GM10248 (cell line): ENCODE measurements around the gene PRKCA.
"Not testable (repeated sequence)": the region's sequence is repeated elsewhere in the genome, so short reads cannot be mapped to it uniquely, and the experiment has no call there.

Source experiments
- CTCF ChIA-PET: fragments of 300-600 bp; sonication (Branson Sonifier 250); formaldehyde crosslinking; extraction: SDS; loops from one replicate; lab custom pipeline; 2021; ENCODE audit warnings: antibody characterized with exemption; lab: Yijun Ruan, JAX
- POLR2A ChIA-PET: fragments of 350-650 bp; sonication (Branson Sonifier 250); formaldehyde crosslinking; extraction: SDS; loops from one replicate; lab custom pipeline; 2020; ENCODE audit warnings: antibody characterized with exemption; lab: Yijun Ruan, JAX
- DNase-seq: peaks from one replicate; pipeline ENCODE4 v3.0.0; 2012; ENCODE audit errors: extremely low spot score
- TF ChIP-seq, protein P1 (sequence below): IDR thresholded peaks from 2 replicates; pipeline ENCODE4 v1.5.1; 2012; ENCODE audit warnings: mild to moderate bottlenecking, low read depth; ENCODE audit errors: extremely low read depth, missing control alignments, control extremely low read depth

PRKCA gene

GRCh38 chr17:66717641-66718058 is 415.2 kb downstream of the PRKCA start:
- CTCF ChIA-PET = interaction anchor here (1.1 to 2.3 kb wide), 6 partner anchors 10 to 188 kb away, joined by 3 to 14 read pairs (median 4); no protein-coding TSS in a partner anchor
- TF ChIP-seq, protein P1, sequence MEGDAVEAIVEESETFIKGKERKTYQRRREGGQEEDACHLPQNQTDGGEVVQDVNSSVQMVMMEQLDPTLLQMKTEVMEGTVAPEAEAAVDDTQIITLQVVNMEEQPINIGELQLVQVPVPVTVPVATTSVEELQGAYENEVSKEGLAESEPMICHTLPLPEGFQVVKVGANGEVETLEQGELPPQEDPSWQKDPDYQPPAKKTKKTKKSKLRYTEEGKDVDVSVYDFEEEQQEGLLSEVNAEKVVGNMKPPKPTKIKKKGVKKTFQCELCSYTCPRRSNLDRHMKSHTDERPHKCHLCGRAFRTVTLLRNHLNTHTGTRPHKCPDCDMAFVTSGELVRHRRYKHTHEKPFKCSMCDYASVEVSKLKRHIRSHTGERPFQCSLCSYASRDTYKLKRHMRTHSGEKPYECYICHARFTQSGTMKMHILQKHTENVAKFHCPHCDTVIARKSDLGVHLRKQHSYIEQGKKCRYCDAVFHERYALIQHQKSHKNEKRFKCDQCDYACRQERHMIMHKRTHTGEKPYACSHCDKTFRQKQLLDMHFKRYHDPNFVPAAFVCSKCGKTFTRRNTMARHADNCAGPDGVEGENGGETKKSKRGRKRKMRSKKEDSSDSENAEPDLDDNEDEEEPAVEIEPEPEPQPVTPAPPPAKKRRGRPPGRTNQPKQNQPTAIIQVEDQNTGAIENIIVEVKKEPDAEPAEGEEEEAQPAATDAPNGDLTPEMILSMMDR = no peak
- DNase-seq = peak; percentile 63
- POLR2A ChIA-PET = interaction anchor here (0.6 kb wide), 3 partner anchors 8 to 1102 kb away, joined by 3 to 4 read pairs (median 4); no protein-coding TSS in a partner anchor

DNA sequence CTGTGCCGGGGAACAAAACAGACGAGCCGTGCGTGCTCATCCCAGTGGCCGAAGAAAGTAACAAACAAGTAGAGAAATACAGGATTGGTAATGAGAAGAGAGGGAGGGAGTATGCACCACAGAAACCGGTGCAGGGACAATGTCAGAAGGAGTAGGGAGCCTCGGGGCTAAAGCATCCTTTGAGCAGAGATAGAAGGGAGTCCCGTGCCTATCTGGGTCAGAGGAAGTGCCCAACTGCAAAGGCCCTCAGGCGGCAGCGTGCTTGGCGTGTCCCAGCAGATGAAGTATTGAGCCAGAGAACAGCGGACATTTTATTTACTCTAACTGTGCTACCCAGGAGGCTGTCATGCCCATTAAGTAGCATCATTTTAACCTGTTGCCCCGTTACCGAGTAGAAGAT is 417.6 kb downstream of the PRKCA start:
- POLR2A ChIA-PET = no interaction called here
- no peak for DNase-seq
- TF ChIP-seq, protein P1 = no peak
- CTCF ChIA-PET = no interaction called here

DNA sequence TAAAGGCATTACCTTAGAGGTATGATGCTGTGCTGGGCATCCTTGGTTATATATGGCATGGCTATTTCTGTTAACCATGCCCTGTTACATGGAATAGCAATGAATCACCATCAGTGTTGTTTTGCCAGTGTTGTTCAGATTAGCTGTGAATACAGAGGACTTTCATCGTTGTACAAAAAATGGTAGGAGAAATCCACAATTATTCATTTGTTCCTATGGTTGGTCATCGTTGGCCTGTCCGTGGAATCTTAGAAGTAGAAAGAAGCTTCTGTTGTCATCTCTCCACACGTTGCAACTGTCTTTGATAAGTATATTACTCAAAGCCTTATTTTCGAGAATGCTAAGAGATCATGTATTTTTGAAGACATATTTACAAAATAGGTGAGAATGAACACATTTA is 418.2 kb downstream of the PRKCA start:
- CTCF ChIA-PET = no interaction called here
- POLR2A ChIA-PET = interaction anchor here (0.7 kb wide), 1 partner anchor 618 kb away, joined by 8 read pairs; no protein-coding TSS in a partner anchor

GRCh38 chr17:66722341-66722740 is 419.9 kb downstream of the PRKCA start:
- ChIA-PET CTCF (interaction anchor here (1.1 to 1.4 kb wide), 2 partner anchors 9 to 369 kb away, joined by 3 to 4 read pairs; no protein-coding TSS in a partner anchor), POLR2A (no interaction called here)
- DNase-seq = no peak
- TF ChIP-seq, protein P1 = no peak

More for the DNA sequence above, 418.2 kb downstream of the PRKCA start:
- TF ChIP-seq, protein P1 = no peak
- no peak for DNase-seq

GRCh38 chr17:66724581-66725341 is 422.3 kb downstream of the PRKCA start:
- POLR2A ChIA-PET = interaction anchor here (0.6 kb wide), 1 partner anchor 144 kb away, joined by 3 read pairs; no protein-coding TSS in a partner anchor
- CTCF ChIA-PET = interaction anchor here (0.8 to 1.0 kb wide), 2 partner anchors 12 to 180 kb away, joined by 3 to 4 read pairs; no protein-coding TSS in a partner anchor
- TF ChIP-seq, protein P1 = no peak
- DNase-seq = no peak

DNA sequence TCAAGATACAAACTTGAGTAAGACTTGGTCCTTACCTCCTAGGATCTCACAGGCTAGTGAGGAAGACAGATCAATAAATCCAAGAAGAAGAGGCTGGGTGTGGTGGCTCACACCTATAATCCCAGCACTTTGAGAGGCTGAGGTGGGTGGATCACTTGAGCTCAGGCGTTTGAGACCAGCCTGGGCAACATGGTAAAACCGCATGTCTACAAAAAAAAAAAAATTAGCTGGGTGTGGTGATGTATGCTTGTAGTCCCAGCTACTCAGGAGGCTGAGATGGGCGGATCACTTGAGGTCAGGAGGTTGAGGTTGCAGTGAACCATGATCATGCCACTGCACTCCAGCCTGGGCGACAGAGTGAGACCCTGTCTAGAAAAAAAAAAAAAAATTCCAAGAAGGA is 423.0 kb downstream of the PRKCA start:
- not testable (repeated sequence) for DNase-seq
- ChIA-PET CTCF (interaction anchor here (0.8 to 1.6 kb wide), 5 partner anchors 10 to 249 kb away, joined by 3 to 6 read pairs (median 3); no protein-coding TSS in a partner anchor), POLR2A (interaction anchor here (0.6 kb wide), 2 partner anchors 144 to 611 kb away, joined by 3 read pairs; no protein-coding TSS in a partner anchor)
